ENCODE results near the gene NDUFB10.

- TF ChIP-seq L3MBTL2 (conservative IDR thresholded peaks at IDR 0.05) (no peak), SUZ12 (IDR thresholded peaks at IDR 0.05) (no peak), BHLHE40 (IDR thresholded peaks at IDR 0.05; ENCODE audit: borderline replicate concordance) (no peak)
Measured at GRCh38 chr16:1966460-1966859, 7.1 kb downstream of the NDUFB10 start, which contains the start of gene RNF151.

Measured in HEK293T (cell line).